HG02759 (cell line): Measurements from ENCODE around the gene RUFY1.
"Not testable (repeated sequence)": the region's sequence is repeated elsewhere in the genome, so short reads cannot be mapped to it uniquely, and the experiment has no call there.

Source experiments
- ATAC-seq: cut with Tn5 transposase; IDR thresholded peaks from one replicate; pipeline ENCODE4 v1.9.1; 2021; ENCODE audit warnings: mild to moderate bottlenecking, moderate library complexity; ENCODE audit not compliant: unreplicated experiment

RUFY1 gene

GRCh38 chr5:179550511-179551342, at the start of gene RUFY1:
Gene RUFY1 (plus strand): TSS chr5:179550554. CDS start chr5:179550570, 16 bp downstream.
- ATAC-seq = peak; percentile 90

- ATAC-seq = not testable (repeated sequence)
Measured at GRCh38 chr5:179501997-179502396, 48.4 kb upstream of the RUFY1 start.

GRCh38 chr5:179502420-179502819, 47.9 kb upstream of the RUFY1 start:
- not testable (repeated sequence) for ATAC-seq

GRCh38 chr5:179504191-179504590, 46.2 kb upstream of the RUFY1 start:
- ATAC-seq = no peak

- no peak for ATAC-seq
Measured at GRCh38 chr5:179504600-179505396, 45.6 kb upstream of the RUFY1 start.

GRCh38 chr5:179505636-179506261, 44.6 kb upstream of the RUFY1 start:
- ATAC-seq = no peak

GRCh38 chr5:179509239-179509638, 41.1 kb upstream of the RUFY1 start:
- no peak for ATAC-seq

- ATAC-seq = no peak
Measured at GRCh38 chr5:179509845-179510244, 40.5 kb upstream of the RUFY1 start.

- no peak for ATAC-seq
Measured at GRCh38 chr5:179512452-179513000, 37.8 kb upstream of the RUFY1 start.

GRCh38 chr5:179515501-179515900, 34.9 kb upstream of the RUFY1 start:
- ATAC-seq = not testable (repeated sequence)

GRCh38 chr5:179516221-179516620, 34.1 kb upstream of the RUFY1 start:
- ATAC-seq = no peak

GRCh38 chr5:179517746-179518145, 32.6 kb upstream of the RUFY1 start:
- ATAC-seq = not testable (repeated sequence)

GRCh38 chr5:179518369-179518768, 32.0 kb upstream of the RUFY1 start:
- not testable (repeated sequence) for ATAC-seq

GRCh38 chr5:179519416-179520070, 30.8 kb upstream of the RUFY1 start:
- ATAC-seq = not testable (repeated sequence)

GRCh38 chr5:179522107-179522506, 28.2 kb upstream of the RUFY1 start:
- not testable (repeated sequence) for ATAC-seq

GRCh38 chr5:179526978-179527377, 23.4 kb upstream of the RUFY1 start:
- no peak for ATAC-seq

GRCh38 chr5:179530069-179530998, 20.0 kb upstream of the RUFY1 start:
- peak; percentile 73 for ATAC-seq

- ATAC-seq = no peak
Measured at GRCh38 chr5:179533024-179533423, 17.3 kb upstream of the RUFY1 start.

- no peak for ATAC-seq
Measured at GRCh38 chr5:179533907-179534306, 16.4 kb upstream of the RUFY1 start.
